Amniotic epithelial cell (primary cell): ENCODE results near the gene CACNA2D3.

Experiments used
- DNase-seq: peaks from one replicate; pipeline ENCODE4 v3.0.0-alpha.2; 2010; ENCODE audit warnings: low read depth

The CACNA2D3 gene

DNA sequence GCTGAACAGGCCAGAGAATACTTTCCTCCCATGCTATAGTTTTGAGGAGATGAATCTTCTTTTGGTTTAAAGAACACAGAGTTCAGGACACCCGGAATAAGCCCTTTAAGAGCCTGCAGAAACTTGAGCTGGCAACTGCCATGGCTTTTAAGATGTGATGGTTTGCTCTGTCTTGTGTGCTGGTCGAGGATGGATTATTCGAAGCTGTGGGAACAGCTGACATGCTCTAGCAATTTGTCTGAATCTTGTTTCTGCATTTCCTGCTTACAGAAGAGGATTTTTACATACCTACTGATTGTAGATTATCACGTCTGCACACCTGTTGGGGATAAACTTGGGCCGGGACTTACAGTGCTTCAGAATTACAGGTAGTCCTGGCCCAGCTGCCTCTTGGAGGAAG, 408.6 kb downstream of the CACNA2D3 start:
- DNase-seq: no peak

DNA sequence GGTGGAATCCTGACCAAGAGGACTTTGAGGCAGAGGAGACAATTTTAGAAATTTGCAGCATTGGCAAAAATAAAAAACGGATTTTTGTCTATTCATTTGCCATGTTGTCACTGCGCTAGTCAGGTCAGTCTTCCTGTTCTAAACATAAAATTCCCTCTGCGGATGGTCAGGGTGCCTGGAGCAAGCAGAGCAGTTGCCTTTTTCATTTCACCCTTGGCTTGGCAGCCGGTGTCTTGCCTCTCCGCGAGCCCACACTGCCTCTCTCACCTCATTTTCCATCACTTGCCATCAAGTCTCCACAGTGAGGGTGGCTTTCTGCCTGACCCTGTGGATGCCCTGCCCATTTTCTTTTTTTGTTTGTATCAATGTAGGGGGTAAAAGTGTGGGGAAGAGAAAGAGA, 409.4 kb downstream of the CACNA2D3 start:
- DNase-seq: no peak

- no peak for DNase-seq
Measured at GRCh38 chr3:54533856-54534255, 411.5 kb downstream of the CACNA2D3 start.

GRCh38 chr3:54535619-54536018, 413.3 kb downstream of the CACNA2D3 start:
- DNase-seq: no peak

GRCh38 chr3:54536450-54536849, 414.1 kb downstream of the CACNA2D3 start:
- no peak for DNase-seq

DNA sequence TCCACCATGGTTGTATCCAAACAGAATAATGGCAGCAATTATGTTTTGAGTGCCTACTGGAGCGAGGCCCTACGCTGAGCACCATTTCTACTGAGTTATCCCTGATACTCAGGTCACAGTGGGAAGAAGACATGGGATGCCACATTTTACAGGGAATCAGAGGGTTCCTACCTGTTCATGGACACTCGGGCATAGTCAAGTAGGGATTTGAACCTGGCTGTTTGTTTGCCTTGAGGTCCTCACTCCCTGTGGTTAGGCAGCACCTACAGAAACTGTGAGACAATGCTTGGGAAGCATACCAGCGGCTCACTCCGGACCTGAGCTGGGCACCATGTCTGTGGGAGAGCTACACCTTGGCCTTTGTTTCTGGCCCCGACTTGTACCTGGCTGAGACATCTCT, 415.2 kb downstream of the CACNA2D3 start:
- no peak for DNase-seq

DNA sequence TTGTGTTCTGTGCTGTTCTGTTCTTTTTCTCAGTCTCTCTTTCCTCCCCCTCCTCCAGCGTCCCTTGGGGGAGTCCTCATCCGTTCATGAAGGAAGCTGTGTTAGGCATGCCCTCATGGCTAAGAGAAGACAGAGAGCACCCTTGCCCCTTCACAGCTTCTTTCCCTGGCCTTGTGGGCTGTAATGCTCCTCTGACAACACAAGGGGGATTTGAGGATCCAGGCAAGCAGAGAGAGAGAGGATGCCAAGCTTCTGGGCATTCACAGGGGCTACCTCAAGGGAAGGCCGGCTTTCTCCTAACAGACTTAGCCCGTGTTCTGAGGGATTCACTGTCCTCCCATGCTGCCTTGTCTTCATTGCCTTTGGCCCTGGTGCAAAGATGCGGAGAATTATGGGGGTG, 416.0 kb downstream of the CACNA2D3 start:
- DNase-seq: no peak

- no peak for DNase-seq
Measured at GRCh38 chr3:54541369-54541768, 419.0 kb downstream of the CACNA2D3 start.

DNA sequence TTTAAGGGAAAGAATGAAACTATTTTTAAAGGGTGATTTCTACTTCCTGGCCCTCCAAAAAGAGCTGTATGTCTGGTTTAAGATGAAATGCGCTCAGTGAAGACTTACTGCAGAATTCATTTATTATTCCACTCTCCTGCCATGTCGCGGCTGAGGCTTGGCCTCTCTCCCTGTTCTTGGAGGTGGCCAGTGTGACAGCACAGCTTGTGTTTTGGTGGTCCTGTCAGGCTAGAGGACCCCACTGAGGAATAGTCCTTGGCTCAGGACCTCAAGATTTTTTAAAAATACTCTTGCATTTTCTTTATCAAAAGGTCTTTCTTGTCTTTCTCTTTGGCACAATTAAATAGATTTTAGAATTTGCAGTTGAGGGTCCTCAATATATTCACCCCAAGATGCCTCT, 421.1 kb downstream of the CACNA2D3 start:
- no peak for DNase-seq

DNA sequence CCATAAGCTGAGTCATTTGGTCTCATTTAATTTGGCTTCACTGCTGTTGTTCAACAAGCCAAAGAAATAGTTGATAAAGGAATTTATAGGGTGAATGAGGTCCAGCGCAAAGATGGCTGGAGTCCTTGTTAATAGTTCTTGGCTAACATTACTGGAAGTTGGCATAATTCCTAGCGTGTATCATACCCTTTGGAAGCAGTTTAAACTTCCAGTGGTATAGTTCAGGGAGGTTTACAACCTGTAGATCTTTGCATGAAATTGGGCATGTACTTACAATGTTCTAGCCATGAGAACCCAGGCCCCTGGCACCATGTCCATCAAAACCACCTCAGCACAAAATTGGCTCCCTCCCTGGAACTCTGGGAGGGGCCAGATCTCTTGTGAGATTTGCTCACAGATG, 424.7 kb downstream of the CACNA2D3 start:
- no peak for DNase-seq

DNA sequence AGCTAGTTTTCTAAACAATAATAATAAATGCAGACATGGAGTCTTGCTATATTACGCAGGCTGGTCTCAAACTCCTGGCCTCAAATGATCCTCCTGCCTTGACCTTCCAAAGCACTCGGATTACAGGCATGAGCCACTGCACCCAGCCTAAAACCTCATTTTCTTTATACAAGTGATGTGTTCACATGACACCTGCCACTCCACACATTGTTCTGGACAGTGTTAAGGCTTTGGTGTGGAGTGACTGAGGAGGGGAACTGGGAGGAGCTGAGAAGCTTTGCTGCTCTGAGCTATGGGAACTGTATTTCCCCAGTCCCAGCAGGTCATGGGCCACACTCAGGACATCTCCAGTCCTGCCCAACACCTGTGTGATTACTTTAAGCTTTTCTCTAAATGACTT, 425.5 kb downstream of the CACNA2D3 start:
- DNase-seq: no peak

GRCh38 chr3:54549607-54550220, 427.4 kb downstream of the CACNA2D3 start:
- no peak for DNase-seq

DNA sequence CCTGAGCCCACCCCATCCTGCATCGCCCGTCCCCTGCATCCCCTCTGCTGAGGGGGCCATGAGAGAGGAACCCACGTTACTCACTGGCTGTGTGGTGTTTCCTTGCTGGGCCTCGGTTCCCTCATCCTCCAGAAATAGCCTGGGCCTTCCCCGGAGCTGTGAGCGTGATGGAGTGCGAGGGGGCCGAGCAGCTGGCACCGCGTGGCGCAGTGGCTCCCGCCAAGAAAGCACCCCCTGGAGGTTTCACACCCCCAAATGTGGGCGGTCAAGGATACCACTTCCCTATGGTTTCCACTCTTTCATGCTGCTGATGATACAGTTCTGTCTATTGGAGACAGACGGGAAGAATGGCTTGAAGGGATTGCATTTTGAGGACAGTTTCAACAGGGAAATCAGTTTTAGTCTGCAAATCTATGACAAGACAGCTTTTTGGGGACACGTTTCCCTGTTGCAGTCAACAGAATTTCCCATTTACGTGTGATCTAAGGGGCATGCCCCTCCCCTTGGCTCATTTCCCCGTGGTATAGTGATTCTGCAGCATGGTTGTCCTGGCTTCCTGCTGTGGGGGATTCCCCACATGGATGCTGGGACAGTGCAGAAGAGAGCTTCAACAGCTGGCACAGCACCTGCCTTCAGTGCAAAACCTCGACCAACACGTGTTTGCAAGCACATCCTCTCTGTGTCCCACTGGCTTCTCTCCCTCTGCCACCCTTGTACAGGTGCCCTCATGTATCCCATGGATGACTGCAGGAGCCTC, 428.0 kb downstream of the CACNA2D3 start:
- no peak for DNase-seq

- DNase-seq: no peak
Measured at GRCh38 chr3:54556630-54557029, 434.3 kb downstream of the CACNA2D3 start.

GRCh38 chr3:54557538-54558428, 435.4 kb downstream of the CACNA2D3 start:
- DNase-seq: no peak

DNA sequence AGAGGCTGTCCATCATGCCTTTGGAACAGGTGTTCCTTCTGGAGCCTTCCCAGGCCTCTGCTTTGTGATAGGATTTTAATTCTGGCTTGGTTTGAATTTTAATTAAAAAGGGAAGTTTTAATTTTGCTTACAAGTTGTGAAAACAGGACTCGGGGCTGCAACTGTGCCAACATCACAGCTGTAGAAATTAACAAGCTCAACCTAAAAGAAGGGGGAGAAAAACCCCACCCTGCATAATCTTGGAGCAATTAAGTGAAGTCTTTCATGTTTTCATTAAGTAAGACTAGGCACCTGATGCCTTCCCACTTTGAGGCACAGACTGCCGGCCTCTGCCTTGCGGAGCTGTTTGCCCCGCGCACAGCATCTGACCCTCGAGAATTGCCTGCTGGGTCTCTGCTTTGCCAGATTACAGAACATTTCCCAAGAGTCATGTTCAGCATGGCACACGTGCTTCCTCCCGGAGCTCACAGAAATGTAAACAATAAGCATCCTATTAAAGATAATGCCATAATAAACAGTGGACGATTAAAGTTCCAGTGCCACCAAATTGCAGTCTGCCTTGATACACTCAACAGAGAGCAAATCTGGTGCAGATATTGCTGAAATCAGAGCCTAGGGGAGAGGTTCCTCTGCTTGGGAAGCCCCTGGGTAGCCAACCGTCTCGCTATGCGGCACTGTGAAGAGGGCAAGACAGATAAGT, 441.3 kb downstream of the CACNA2D3 start:
- no peak for DNase-seq

DNA sequence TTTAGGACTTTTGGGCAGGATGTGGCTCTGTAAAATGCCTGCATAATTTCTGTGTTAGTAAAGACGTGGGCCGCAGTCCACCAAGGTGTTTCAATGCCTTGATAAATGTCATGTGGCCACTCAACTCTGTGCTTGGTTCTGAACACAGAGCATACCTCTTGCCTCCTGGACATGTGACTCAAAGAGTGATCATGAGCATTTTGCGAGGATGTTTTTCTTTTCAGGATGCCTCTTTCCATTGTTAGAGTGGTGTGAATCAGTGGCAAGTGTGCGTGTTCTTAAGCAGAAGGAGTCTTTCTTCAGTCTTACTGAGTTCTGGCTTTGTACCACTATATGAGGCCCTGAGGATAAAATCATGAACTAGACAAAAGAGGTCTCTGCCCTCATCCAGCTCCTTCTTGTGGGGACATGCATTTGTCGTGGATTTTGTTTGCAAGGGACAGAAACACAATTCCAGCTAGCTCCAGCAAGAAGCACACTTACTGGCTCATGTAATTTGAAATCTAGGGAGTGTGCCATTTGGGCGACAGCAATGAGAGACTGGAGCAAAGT, 442.1 kb downstream of the CACNA2D3 start:
- DNase-seq: no peak

- DNase-seq: no peak
Measured at GRCh38 chr3:54565956-54566355, 443.6 kb downstream of the CACNA2D3 start.

DNA sequence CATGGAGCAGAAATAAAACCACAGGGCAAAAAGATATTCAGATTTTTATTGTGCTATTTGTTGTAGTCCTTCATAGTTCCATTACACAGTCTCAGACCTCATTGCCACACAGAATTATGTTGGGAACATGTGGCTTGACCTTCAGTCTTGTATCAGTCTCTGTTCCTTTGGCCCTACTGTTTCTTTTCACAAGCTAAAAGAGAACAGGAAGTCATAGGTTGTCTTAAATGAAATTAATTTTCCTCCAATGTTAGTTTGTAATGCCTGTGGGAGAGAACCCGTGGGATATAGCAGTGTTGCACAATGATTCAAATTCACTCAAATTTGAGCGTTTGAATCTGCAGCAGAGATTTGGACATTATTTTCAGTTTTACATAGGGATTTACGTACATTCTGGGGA, 445.6 kb downstream of the CACNA2D3 start:
- DNase-seq: no peak

GRCh38 chr3:54570008-54570407, 447.7 kb downstream of the CACNA2D3 start:
- no peak for DNase-seq

DNA sequence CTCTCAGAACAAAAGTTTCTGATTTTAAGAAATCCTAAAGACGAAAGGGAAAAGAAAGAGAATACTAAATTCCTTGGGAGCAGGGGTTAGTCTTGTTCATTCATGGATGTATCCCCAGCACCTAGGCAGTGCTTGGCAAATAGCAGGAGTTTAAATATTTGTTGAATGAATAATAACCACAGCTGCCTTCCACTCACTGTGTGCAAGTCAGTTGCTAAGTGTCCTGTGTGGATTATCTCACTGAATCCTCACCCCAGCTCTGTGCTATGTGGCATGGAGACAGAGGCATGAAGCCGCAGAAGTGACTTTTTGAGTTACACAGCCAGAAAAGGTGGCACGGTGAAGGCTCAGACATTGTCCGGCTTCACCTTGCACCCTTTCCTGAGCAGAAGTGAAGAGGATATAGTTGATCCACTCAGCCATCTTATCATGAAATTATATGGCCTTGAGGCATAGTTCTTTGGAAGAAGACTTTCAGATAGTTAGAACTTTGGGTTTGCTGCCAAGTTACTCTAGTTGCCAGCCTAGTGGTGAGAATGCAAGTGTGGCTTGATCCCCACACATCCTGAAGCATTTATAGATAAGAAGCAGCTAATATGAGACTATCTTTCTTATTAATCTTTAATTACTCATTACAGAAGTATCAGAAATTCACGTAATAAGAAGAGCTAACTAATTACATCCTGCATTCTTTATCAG, 450.0 kb downstream of the CACNA2D3 start:
- no peak for DNase-seq
